HG03045 (cell line): Measurements from ENCODE around the gene RASL10A.
"Not testable (repeated sequence)": the region's sequence is repeated elsewhere in the genome, so short reads cannot be mapped to it uniquely, and the experiment has no call there.

ENCODE experiments used
- ATAC-seq: cut with Tn5 transposase; IDR thresholded peaks from one replicate; pipeline ENCODE4 v1.9.1; 2021; ENCODE audit warnings: mild to moderate bottlenecking, moderate library complexity; ENCODE audit not compliant: unreplicated experiment

The RASL10A gene

GRCh38 chr22:29315286-29316140, at the start of gene RASL10A:
TSS of gene RASL10A (minus strand) at chr22:29315697. CDS start at chr22:29315246, 451 bp downstream.
- ATAC-seq, result no peak

- ATAC-seq, result no peak
Measured at GRCh38 chr22:29359469-29359868, 44.0 kb upstream of the RASL10A start.

GRCh38 chr22:29357193-29357890, 41.8 kb upstream of the RASL10A start:
- not testable (repeated sequence) for ATAC-seq

GRCh38 chr22:29353860-29354259, 38.4 kb upstream of the RASL10A start:
- no peak for ATAC-seq

- no peak for ATAC-seq
Measured at GRCh38 chr22:29353286-29353685, 37.8 kb upstream of the RASL10A start.

- ATAC-seq, result no peak
Measured at GRCh38 chr22:29352778-29353177, 37.3 kb upstream of the RASL10A start.

GRCh38 chr22:29351891-29352290, 36.4 kb upstream of the RASL10A start:
- no peak for ATAC-seq

GRCh38 chr22:29351042-29351441, 35.5 kb upstream of the RASL10A start:
- no peak for ATAC-seq

GRCh38 chr22:29348956-29349355, 33.5 kb upstream of the RASL10A start:
- no peak for ATAC-seq

- no peak for ATAC-seq
Measured at GRCh38 chr22:29348041-29348440, 32.5 kb upstream of the RASL10A start.

- no peak for ATAC-seq
Measured at GRCh38 chr22:29346659-29347058, 31.2 kb upstream of the RASL10A start.

GRCh38 chr22:29345932-29346331, 30.4 kb upstream of the RASL10A start:
- no peak for ATAC-seq

GRCh38 chr22:29344889-29345288, 29.4 kb upstream of the RASL10A start:
- not testable (repeated sequence) for ATAC-seq

- no peak for ATAC-seq
Measured at GRCh38 chr22:29344137-29344536, 28.6 kb upstream of the RASL10A start.

- no peak for ATAC-seq
Measured at GRCh38 chr22:29343313-29343805, 27.9 kb upstream of the RASL10A start.

- ATAC-seq, result no peak
Measured at GRCh38 chr22:29342577-29343312, 27.2 kb upstream of the RASL10A start.

GRCh38 chr22:29342177-29342576, 26.7 kb upstream of the RASL10A start:
- ATAC-seq, result no peak

- ATAC-seq, result no peak
Measured at GRCh38 chr22:29341849-29342127, 26.3 kb upstream of the RASL10A start.

- no peak for ATAC-seq
Measured at GRCh38 chr22:29341056-29341848, 25.8 kb upstream of the RASL10A start.

- ATAC-seq, result no peak
Measured at GRCh38 chr22:29340566-29340965, 25.1 kb upstream of the RASL10A start.
